PFSK-1 (cell line): ENCODE data around the gene GRIN2A.

Source experiments
- FOXP2 ChIP-seq: optimal IDR thresholded peaks from 2 replicates; pipeline ENCODE3; 2011; ENCODE audit warnings: borderline replicate concordance, control low read depth, inconsistent platforms; ENCODE audit not compliant: insufficient read depth; ENCODE audit errors: extremely low read length, extremely low read depth
- POLR2AphosphoS5 ChIP-seq: IDR thresholded peaks from 2 replicates; pipeline ENCODE4 v1.6.1; 2012; ENCODE audit warnings: low read depth, mild to moderate bottlenecking, control low read depth, low read length, moderate library complexity
- SIN3A ChIP-seq: IDR thresholded peaks from 2 replicates; pipeline ENCODE4 v1.6.1; 2012; ENCODE audit warnings: mild to moderate bottlenecking, low read length, moderate library complexity, borderline replicate concordance; ENCODE audit not compliant: insufficient read depth
- TAF1 ChIP-seq: IDR thresholded peaks from 2 replicates; pipeline ENCODE4 v1.6.1; 2012; ENCODE audit warnings: low read length, control low read depth, borderline replicate concordance; ENCODE audit not compliant: insufficient read depth
- TF ChIP-seq, protein P1 (sequence below), 2 experiments: IDR thresholded peaks; 2 replicates each; pipeline versions ENCODE4 v1.6.1 to v1.8.0; 2011 to 2012; ENCODE audit warnings: low read depth in 2 of 2, low read length in 2 of 2, control low read depth in 1 of 2, inconsistent platforms in 1 of 2, mild to moderate bottlenecking in 1 of 2, moderate library complexity in 1 of 2; ENCODE audit not compliant: insufficient read depth in 1 of 2

GRIN2A gene

GRCh38 chr16:9971907-9972306, 210.3 kb downstream of the GRIN2A start:
- no peak for TF ChIP-seq FOXP2
- no peak for TF ChIP-seq SIN3A
- no peak for TF ChIP-seq TAF1

GRCh38 chr16:9970796-9971195, 211.4 kb downstream of the GRIN2A start:
- TF ChIP-seq SIN3A (no peak), FOXP2 (no peak), TAF1 (no peak), POLR2AphosphoS5 (no peak)
- TF ChIP-seq, protein P1, sequence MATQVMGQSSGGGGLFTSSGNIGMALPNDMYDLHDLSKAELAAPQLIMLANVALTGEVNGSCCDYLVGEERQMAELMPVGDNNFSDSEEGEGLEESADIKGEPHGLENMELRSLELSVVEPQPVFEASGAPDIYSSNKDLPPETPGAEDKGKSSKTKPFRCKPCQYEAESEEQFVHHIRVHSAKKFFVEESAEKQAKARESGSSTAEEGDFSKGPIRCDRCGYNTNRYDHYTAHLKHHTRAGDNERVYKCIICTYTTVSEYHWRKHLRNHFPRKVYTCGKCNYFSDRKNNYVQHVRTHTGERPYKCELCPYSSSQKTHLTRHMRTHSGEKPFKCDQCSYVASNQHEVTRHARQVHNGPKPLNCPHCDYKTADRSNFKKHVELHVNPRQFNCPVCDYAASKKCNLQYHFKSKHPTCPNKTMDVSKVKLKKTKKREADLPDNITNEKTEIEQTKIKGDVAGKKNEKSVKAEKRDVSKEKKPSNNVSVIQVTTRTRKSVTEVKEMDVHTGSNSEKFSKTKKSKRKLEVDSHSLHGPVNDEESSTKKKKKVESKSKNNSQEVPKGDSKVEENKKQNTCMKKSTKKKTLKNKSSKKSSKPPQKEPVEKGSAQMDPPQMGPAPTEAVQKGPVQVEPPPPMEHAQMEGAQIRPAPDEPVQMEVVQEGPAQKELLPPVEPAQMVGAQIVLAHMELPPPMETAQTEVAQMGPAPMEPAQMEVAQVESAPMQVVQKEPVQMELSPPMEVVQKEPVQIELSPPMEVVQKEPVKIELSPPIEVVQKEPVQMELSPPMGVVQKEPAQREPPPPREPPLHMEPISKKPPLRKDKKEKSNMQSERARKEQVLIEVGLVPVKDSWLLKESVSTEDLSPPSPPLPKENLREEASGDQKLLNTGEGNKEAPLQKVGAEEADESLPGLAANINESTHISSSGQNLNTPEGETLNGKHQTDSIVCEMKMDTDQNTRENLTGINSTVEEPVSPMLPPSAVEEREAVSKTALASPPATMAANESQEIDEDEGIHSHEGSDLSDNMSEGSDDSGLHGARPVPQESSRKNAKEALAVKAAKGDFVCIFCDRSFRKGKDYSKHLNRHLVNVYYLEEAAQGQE (IDR thresholded peaks at IDR 0.05; ENCODE audit: insufficient read depth in 1 of 2, low read depth in 2 of 2, low read length in 2 of 2) = no peak

DNA sequence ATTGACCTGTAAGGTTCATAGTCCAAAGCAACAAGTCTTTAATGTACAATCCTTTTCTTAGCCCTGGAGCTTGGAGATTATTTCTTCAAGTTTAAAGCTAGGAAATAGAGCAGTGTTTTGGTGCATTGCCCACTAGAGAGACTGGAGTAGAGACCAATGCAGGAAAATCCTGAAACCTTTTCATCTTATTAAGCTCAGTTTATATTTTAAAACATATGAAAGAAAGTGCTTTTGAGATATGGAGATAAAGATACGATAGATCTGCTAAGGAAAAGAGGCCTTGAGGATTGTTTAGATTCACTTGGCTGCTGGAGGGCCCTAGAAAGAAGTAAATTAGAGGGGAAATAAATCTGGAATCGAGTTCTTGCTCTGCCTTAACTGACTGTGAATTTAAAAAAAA, 212.0 kb downstream of the GRIN2A start:
- TF ChIP-seq TAF1 (no peak), FOXP2 (no peak), POLR2AphosphoS5 (no peak), SIN3A (no peak)

GRCh38 chr16:9969580-9969979, 212.6 kb downstream of the GRIN2A start:
- TF ChIP-seq SIN3A = no peak
- TF ChIP-seq, protein P1 (IDR thresholded peaks at IDR 0.05; ENCODE audit: insufficient read depth in 1 of 2, low read depth in 2 of 2, low read length in 2 of 2) = no peak
- no peak for TF ChIP-seq FOXP2
- no peak for TF ChIP-seq TAF1
- TF ChIP-seq POLR2AphosphoS5 = no peak

- TF ChIP-seq, protein P1 (IDR thresholded peaks at IDR 0.05; ENCODE audit: insufficient read depth in 1 of 2, low read depth in 2 of 2, low read length in 2 of 2) = no peak
Measured at GRCh38 chr16:9966569-9967157, 215.6 kb downstream of the GRIN2A start.

DNA sequence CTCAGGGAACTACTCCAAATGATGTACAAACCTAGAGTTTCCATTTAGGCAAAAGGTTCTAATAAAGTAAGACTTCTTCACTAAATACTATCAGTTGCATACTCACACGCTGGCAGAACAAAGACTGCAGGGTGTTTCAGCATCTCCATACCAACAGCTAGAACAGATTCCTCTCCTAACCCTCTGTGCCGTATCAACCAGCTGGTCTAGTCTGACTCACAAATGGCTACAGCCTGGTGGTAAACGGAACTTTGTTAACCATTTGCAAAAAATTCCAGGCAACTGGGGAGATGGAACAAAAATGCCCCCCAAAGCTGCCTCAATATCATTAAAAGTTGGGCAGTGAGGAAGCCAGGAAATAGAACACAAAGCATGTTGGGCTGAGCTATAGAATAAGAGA, 217.1 kb downstream of the GRIN2A start:
- TF ChIP-seq, protein P1 (IDR thresholded peaks at IDR 0.05; ENCODE audit: insufficient read depth in 1 of 2, low read depth in 2 of 2, low read length in 2 of 2) = no peak
- TF ChIP-seq SIN3A (no peak), FOXP2 (no peak), TAF1 (no peak), POLR2AphosphoS5 (no peak)
